Subcutaneous adipose tissue (tissue), 4 donors: ENCODE measurements around the gene CHRNB2. TPM values are rescaled to one million over a fixed set of nuclear protein-coding genes. Genes with fewer than 3 reads are reported as not detected.

Source experiments
- total RNA-seq, 4 donors: library from RNA; depleted of rRNA; stranded (reverse); fragments of >200 nt; gene quantifications; one replicate each; pipeline ENCODE4 v1.1.0, GENCODE V29; 2016
- TF ChIP-seq, protein P1 (sequence below): fragments of 450-650 bp; IDR thresholded peaks from one replicate; pipeline ENCODE4 v1.5.1; 2016; ENCODE audit warnings: low read depth, mild to moderate bottlenecking, control low read depth, antibody characterized with exemption, moderate library complexity

Gene CHRNB2
- total RNA-seq, 4 donors from 2014 or later: not detected

DNA sequence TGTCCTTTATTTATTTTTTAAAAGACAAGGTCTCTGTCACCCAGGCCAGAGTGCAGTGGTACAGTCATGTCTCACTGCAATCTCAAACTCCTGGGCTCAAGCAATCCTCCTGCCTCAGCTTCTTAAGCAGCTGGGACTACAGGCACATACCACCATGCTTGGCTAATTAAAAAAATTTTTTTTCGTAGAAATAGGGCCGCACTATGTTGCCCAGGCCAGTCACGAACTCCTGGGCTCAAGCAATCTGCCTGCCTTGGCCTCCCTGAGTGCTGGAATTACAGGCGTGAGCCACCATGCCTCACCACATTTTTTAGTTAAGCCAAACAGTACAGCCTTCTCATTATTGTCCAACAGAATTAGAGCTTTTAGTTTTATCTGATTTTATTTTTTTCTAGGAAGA is 47.8 kb downstream of the CHRNB2 start:
- TF ChIP-seq, protein P1, sequence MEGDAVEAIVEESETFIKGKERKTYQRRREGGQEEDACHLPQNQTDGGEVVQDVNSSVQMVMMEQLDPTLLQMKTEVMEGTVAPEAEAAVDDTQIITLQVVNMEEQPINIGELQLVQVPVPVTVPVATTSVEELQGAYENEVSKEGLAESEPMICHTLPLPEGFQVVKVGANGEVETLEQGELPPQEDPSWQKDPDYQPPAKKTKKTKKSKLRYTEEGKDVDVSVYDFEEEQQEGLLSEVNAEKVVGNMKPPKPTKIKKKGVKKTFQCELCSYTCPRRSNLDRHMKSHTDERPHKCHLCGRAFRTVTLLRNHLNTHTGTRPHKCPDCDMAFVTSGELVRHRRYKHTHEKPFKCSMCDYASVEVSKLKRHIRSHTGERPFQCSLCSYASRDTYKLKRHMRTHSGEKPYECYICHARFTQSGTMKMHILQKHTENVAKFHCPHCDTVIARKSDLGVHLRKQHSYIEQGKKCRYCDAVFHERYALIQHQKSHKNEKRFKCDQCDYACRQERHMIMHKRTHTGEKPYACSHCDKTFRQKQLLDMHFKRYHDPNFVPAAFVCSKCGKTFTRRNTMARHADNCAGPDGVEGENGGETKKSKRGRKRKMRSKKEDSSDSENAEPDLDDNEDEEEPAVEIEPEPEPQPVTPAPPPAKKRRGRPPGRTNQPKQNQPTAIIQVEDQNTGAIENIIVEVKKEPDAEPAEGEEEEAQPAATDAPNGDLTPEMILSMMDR: no peak

DNA sequence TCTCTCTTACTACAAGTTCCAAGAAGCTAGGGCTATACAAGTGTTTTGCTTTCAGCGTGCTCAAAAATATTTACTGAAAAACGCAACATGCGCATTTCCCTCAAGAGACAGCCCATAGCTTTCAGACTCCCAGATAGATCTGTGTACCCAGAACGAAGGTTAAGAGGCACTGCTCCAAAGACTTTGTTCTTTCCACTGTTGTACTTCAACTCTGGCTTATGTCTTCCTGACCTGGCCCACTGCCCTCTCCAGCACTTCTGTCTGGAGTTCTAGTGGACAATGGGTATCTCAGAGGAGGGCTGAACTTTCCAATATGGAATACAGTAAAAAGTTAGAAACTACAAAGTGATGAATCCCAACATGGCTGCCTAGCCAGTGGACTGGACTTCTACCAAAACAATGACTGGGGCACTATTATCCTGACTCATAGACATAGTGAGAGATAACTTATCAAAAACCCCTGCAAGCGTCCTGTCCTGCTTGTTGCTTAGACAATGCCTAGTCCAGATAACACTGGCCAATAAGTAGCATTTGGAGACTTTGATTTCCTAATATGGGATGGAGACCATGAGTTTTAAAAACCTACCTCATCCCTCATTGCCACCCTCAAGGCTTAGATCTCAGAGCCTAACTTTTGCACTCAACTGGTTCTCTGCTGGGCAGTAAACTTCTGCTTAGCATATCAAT is 49.2 kb downstream of the CHRNB2 start:
- TF ChIP-seq, protein P1: no peak

DNA sequence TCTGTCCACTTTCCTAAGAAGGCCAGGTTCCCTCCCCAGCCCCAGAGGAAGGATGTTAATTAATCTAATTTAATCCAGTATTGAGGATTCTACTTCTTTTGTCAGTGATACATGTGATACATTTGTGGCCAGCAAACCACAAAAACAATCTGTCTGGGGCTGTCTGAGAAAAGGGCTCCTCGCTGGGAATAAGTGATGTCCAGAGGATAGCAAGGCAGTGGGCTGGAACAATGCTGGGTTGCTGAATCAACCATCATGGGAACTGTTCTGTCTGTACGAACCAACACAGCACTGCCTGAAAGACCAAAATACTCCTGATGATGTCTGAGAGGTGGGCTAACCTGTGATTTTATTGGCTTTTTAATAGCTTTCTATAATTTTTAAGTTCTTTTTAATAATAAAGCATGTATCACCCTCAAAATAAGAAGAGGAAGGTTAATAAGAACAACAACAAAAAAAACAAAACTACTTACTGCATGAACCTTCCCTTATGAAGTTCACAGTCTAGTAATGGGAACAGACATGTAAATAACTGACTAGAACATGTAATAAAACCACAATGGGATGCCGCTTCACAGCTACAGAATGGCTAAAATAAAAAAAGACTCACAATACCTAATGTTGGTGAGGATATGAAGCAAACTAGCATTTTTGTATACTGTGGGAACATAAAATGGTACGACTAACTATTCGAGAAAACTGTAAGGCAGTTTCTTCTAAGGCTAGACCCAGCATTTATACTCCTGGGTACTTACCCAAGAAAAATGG is 51.8 kb downstream of the CHRNB2 start:
- TF ChIP-seq, protein P1: no peak

DNA sequence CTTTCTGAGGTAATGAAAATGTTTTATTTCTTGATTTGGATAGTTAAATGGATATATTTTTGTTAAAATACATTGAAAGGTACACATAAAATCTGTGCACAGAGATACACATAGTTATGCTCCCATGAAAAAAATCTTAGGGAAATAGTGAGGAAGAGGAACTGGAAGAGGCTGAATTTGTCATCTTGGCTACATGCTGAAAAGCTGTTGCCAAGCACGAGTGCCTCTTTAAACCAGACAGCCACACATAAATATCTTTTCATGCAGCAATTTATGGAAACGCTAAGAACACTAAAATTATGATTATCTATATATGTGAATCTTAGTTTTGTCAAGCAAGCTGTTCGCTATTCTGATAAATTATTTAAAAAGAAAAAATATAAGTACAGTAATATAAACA is 53.2 kb downstream of the CHRNB2 start:
- TF ChIP-seq, protein P1: no peak

DNA sequence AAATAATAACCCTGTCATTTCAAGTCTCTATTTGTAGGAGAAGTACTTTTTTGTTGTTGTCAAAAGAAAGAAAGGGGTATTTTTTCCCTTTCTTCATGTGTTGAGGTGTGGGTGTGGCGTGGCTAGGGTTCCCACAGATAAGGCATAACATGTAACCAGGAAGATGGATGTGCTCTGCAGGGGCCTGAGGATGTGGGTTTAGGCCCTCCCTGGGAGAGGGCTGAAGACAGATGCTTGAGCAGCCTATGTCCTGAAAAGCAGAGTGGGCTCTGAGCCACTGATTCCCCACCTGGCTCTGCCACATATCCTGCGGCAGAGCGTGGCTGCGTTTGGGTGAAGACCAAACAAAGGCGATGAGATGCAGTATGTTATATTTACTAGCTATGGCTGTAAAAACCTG is 54.3 kb downstream of the CHRNB2 start:
- TF ChIP-seq, protein P1: no peak

DNA sequence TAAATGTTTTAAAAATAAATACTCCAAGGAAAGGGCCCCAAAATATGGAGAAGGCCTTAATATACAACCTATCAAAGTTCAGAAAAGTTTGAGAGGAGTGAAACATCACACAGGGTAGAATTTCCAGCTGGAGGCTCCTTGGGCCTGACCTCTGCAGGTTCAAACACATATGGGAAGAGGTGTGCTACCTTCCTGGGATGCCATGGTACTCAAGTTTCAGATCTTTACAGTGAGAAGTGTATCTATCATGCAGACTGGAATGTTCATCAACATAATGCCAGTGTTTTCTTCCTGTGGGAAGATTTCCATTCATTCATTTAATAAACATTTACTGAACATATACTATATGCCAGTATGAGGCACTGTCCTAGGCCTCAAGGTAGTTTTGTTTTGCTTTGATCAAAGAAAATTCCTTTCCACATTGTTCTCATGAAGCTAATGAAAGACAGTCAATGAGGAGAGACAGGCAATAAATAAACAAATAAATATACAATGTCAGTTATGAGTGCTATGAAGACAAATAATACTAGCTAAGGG is 55.0 kb downstream of the CHRNB2 start:
- TF ChIP-seq, protein P1: no peak

DNA sequence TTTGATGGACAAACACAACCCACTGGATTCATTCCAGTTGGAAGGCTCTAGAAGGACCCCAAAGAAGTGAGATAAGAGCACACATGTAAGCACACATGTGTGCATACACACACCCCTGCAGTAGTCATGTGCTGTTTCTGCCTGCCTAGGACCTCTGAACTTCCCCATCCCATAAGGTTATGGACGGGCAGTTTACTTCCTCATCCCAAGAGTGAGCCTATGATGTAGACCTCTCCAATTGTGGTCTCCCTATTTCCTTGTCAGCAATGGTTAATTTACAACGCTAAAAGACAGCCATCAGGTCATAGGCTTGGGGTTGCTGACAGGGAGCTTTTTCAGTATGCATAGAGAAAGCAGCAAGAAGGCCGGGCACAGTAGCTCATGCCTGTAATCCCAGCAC is 55.8 kb downstream of the CHRNB2 start:
- TF ChIP-seq, protein P1: no peak
